Measurements from ENCODE around the gene CCL3.

The CCL3 gene

GRCh38 chr17:36132421-36132831, 42.5 kb upstream of the CCL3 start:
- TF ChIP-seq EP300 (IDR thresholded peaks at IDR 0.05; ENCODE audit: borderline replicate concordance) (no peak), YY1 (IDR thresholded peaks at IDR 0.05; ENCODE audit: low read depth) (no peak), RAD21 (IDR thresholded peaks at IDR 0.05; ENCODE audit: low read depth) (no peak), CEBPB (IDR thresholded peaks at IDR 0.05) (no peak), CREB1 (IDR thresholded peaks at IDR 0.05; ENCODE audit: low read depth) (no peak), NFIC (IDR thresholded peaks at IDR 0.05) (no peak), TEAD4 (IDR thresholded peaks at IDR 0.05) (no peak)

- no peak for TF ChIP-seq ZBTB7A (IDR thresholded peaks at IDR 0.05; ENCODE audit: low read depth)
- no peak for TF ChIP-seq YY1 (IDR thresholded peaks at IDR 0.05; ENCODE audit: low read depth)
- no peak for TF ChIP-seq NFIC (IDR thresholded peaks at IDR 0.05)
- TF ChIP-seq RAD21 (IDR thresholded peaks at IDR 0.05; ENCODE audit: low read depth): no peak
- TF ChIP-seq FOXM1 (IDR thresholded peaks at IDR 0.05; ENCODE audit: borderline replicate concordance, low read depth): no peak
- no peak for TF ChIP-seq TEAD4 (IDR thresholded peaks at IDR 0.05)
- TF ChIP-seq EGR1 (IDR thresholded peaks at IDR 0.05): no peak
Measured at GRCh38 chr17:36131931-36132330, 42.0 kb upstream of the CCL3 start.

DNA sequence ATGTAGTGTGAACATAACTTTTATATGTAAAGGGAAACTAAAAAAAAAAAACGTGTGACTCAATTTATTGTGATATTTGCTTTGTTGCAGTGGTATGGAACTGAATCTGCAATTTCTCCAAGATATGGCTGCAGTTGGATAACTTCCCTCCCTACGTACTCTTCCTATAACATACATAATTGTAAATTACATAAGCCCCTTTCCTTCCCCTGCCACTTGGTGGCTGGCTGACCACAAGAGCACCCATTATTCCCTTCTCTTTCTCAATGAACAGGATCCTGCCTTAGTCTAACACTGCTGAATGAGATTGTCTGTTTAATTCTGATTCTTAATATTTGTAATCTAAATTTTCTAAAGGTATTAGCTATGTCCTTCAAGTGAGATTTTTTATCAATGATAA, 41.5 kb upstream of the CCL3 start:
- no peak for TF ChIP-seq CREB1 (IDR thresholded peaks at IDR 0.05; ENCODE audit: low read depth)
- TF ChIP-seq RAD21 (IDR thresholded peaks at IDR 0.05; ENCODE audit: low read depth): 0 out of 2 replicates have a peak, but pooled peaks have one; percentile 6

DNA sequence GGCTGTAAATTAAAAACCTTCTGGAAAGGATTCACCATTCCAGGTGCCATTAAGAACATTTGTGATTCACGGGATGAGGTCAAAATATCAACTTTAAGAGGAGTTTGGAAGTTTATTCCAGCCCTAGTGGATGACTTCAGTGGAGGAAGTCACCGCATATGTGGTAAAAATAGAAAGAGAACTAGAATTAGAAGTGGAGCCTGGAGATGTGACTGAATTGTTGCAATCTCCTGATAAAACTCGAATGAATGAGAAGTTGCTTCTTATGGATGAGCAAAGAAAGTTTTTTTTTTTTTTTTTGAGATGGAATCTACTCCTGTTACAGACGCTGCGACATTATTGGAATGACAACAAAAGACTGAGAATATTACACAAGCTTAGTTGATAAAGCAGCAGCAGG, 40.4 kb upstream of the CCL3 start:
- TF ChIP-seq TCF12 (IDR thresholded peaks at IDR 0.05; ENCODE audit: low read depth): no peak
- TF ChIP-seq TEAD4 (IDR thresholded peaks at IDR 0.05): no peak
- TF ChIP-seq RAD21 (IDR thresholded peaks at IDR 0.05; ENCODE audit: low read depth): no peak
- no peak for TF ChIP-seq TAF1 (IDR thresholded peaks at IDR 0.05; ENCODE audit: low read depth)
- TF ChIP-seq CREB1 (IDR thresholded peaks at IDR 0.05; ENCODE audit: low read depth): no peak
- no peak for TF ChIP-seq CEBPB (IDR thresholded peaks at IDR 0.05)
- TF ChIP-seq FOXM1 (IDR thresholded peaks at IDR 0.05; ENCODE audit: borderline replicate concordance, low read depth): no peak
- TF ChIP-seq, protein P1, sequence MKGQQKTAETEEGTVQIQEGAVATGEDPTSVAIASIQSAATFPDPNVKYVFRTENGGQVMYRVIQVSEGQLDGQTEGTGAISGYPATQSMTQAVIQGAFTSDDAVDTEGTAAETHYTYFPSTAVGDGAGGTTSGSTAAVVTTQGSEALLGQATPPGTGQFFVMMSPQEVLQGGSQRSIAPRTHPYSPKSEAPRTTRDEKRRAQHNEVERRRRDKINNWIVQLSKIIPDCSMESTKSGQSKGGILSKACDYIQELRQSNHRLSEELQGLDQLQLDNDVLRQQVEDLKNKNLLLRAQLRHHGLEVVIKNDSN (IDR thresholded peaks at IDR 0.05): no peak
- no peak for TF ChIP-seq YY1 (IDR thresholded peaks at IDR 0.05; ENCODE audit: low read depth)
- TF ChIP-seq EGR1 (IDR thresholded peaks at IDR 0.05): no peak

GRCh38 chr17:36129616-36130015, 39.7 kb upstream of the CCL3 start:
- TF ChIP-seq TAF1 (IDR thresholded peaks at IDR 0.05; ENCODE audit: low read depth) (no peak), TEAD4 (IDR thresholded peaks at IDR 0.05) (no peak), RAD21 (IDR thresholded peaks at IDR 0.05; ENCODE audit: low read depth) (no peak)

DNA sequence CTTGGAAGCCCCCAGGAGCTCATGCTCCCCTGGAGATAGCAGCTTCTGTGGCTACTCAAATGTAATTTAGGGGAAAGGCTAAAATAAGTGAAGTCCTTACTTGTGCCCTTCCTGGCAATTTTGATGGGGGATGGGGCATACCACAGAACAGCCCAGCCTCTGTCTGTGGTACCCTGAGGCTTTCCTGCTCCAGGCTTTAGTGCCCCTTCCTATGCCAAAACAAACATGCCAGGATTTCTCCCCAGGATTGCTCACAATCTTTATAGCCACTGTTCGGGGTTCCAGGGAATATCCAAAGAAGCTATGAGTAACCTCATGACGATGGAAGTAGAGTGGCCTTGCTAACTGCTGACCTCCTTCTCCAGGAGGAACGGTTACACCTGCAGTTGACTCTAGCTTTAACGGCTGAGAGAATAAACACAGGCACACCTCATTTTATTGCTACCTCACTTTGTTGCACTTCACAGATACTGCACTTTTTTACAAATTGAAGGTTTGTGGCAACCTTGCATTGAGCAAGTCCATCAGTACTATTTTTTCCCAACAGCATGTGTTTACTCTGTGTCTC, 38.6 kb upstream of the CCL3 start:
- no peak for TF ChIP-seq TCF12 (IDR thresholded peaks at IDR 0.05; ENCODE audit: low read depth)
- TF ChIP-seq CEBPB (IDR thresholded peaks at IDR 0.05): no peak
- no peak for TF ChIP-seq TEAD4 (IDR thresholded peaks at IDR 0.05)
- TF ChIP-seq, protein P2, sequence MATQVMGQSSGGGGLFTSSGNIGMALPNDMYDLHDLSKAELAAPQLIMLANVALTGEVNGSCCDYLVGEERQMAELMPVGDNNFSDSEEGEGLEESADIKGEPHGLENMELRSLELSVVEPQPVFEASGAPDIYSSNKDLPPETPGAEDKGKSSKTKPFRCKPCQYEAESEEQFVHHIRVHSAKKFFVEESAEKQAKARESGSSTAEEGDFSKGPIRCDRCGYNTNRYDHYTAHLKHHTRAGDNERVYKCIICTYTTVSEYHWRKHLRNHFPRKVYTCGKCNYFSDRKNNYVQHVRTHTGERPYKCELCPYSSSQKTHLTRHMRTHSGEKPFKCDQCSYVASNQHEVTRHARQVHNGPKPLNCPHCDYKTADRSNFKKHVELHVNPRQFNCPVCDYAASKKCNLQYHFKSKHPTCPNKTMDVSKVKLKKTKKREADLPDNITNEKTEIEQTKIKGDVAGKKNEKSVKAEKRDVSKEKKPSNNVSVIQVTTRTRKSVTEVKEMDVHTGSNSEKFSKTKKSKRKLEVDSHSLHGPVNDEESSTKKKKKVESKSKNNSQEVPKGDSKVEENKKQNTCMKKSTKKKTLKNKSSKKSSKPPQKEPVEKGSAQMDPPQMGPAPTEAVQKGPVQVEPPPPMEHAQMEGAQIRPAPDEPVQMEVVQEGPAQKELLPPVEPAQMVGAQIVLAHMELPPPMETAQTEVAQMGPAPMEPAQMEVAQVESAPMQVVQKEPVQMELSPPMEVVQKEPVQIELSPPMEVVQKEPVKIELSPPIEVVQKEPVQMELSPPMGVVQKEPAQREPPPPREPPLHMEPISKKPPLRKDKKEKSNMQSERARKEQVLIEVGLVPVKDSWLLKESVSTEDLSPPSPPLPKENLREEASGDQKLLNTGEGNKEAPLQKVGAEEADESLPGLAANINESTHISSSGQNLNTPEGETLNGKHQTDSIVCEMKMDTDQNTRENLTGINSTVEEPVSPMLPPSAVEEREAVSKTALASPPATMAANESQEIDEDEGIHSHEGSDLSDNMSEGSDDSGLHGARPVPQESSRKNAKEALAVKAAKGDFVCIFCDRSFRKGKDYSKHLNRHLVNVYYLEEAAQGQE (IDR thresholded peaks at IDR 0.05; ENCODE audit: low read depth): no peak
- TF ChIP-seq ZBTB7A (IDR thresholded peaks at IDR 0.05; ENCODE audit: low read depth): no peak
- no peak for TF ChIP-seq YY1 (IDR thresholded peaks at IDR 0.05; ENCODE audit: low read depth)
- TF ChIP-seq RAD21 (IDR thresholded peaks at IDR 0.05; ENCODE audit: low read depth): no peak
- no peak for TF ChIP-seq EGR1 (IDR thresholded peaks at IDR 0.05)
- TF ChIP-seq FOXM1 (IDR thresholded peaks at IDR 0.05; ENCODE audit: borderline replicate concordance, low read depth): no peak
- no peak for TF ChIP-seq TAF1 (IDR thresholded peaks at IDR 0.05; ENCODE audit: low read depth)
- TF ChIP-seq, protein P1 (IDR thresholded peaks at IDR 0.05): no peak
- TF ChIP-seq MAX (IDR thresholded peaks at IDR 0.05): no peak
- TF ChIP-seq NFIC (IDR thresholded peaks at IDR 0.05): no peak
- TF ChIP-seq CREB1 (IDR thresholded peaks at IDR 0.05; ENCODE audit: low read depth): no peak
- TF ChIP-seq EP300 (IDR thresholded peaks at IDR 0.05; ENCODE audit: borderline replicate concordance): no peak

DNA sequence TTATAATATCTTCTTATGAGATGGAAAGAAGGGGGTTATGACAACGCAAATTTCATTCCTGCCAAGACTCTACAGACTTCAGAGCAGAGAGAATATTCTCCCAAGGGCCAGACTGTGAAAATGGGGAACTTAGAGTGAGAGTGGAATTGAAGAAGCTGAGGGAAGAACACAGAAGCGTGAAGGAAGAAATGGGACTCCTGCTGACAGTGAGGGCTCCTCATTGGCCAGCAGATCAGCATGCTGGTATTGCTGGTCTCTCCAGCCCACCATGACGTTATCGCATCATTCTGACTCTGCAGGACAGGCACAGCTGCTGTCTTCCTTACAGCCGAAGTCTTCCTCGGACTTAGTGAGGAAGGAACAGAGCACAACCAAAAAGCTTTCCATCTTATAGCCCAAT, 38.0 kb upstream of the CCL3 start:
- TF ChIP-seq TAF1 (IDR thresholded peaks at IDR 0.05; ENCODE audit: low read depth) (no peak), CEBPB (IDR thresholded peaks at IDR 0.05) (no peak), TCF12 (IDR thresholded peaks at IDR 0.05; ENCODE audit: low read depth) (no peak), FOXM1 (IDR thresholded peaks at IDR 0.05; ENCODE audit: borderline replicate concordance, low read depth) (no peak)

DNA sequence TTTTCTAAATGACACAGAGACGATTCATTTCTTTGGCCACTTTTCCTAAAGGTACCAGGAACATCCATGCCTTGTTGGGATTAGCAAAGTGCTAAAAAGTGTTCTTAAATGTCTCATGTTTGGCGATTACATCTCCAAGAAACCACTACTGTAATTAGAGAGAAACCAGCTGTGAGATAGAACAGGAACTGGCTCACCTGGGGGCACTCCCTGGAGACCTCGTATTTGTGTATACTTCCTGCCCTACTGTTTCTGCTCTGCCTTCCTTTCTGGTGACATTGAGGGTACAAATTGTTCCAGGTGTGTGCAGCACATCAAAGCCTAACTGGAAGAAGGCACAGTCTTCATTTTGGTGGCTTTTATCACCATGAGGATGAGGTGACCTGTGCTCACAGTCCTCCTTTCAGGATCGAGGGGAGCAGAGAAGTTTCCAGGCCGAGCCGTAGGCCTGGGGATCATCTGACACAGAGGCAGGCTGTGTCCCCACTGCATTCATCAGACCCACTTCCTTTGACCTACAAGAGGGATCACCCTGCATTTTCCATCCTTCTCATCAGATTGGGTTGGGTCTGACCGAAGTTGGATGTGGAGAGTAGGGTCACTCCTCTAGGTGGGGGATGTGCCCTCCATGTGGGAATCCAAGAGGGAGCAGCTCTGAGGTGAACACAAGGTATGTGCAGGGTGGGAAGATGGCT, 37.4 kb upstream of the CCL3 start:
- TF ChIP-seq EGR1 (IDR thresholded peaks at IDR 0.05): no peak
- no peak for TF ChIP-seq TEAD4 (IDR thresholded peaks at IDR 0.05)
